Measurements from ENCODE around the gene PHF14.

The PHF14 gene

GRCh38 chr7:11203224-11203623, 229.6 kb downstream of the PHF14 start:
- no peak for DNase-seq (ENCODE audit: low spot score in 2 of 2)
- H3K4me1 ChIP-seq = peaks cover 8% of the 10 kb centered on the region
- no peaks in the 10 kb centered on the region for H3K36me3 ChIP-seq (replicated peaks)
- no peak overlapping the region for H3K4me3 ChIP-seq
- H3K27me3 ChIP-seq (ENCODE audit: low read depth) = no peaks in the 10 kb centered on the region
- no peaks in the 10 kb centered on the region for H3K9me3 ChIP-seq
- in situ Hi-C loops (cut with MboI; ENCODE audit: low sequenced_read_pairs) = no loop called here

GRCh38 chr7:11203683-11204082, 230.0 kb downstream of the PHF14 start:
- in situ Hi-C loops (cut with MboI; ENCODE audit: low sequenced_read_pairs) = no loop called here
- Histone ChIP-seq H3K4me1 (peaks cover 8% of the 10 kb centered on the region), H3K4me3 (no peak overlapping the region), H3K9me3 (no peaks in the 10 kb centered on the region), H3K36me3 (replicated peaks) (no peaks in the 10 kb centered on the region), H3K27me3 (ENCODE audit: low read depth) (no peaks in the 10 kb centered on the region)
- DNase-seq (ENCODE audit: low spot score in 2 of 2) = no peak

- no peak for DNase-seq (ENCODE audit: low spot score in 2 of 2)
- no peaks in the 10 kb centered on the region; the same call in 1 of the 2 replicates for H3K4me1 ChIP-seq
- no peaks in the 10 kb centered on the region for H3K9me3 ChIP-seq
These were observed 232.7 kb downstream of the PHF14 start for GRCh38 chr7:11206177-11206899.

GRCh38 chr7:11207565-11207964, 233.9 kb downstream of the PHF14 start:
- Histone ChIP-seq H3K27me3 (ENCODE audit: low read depth) (no peaks in the 10 kb centered on the region), H3K4me1 (peaks cover 4% of the 10 kb centered on the region), H3K36me3 (replicated peaks) (no peaks in the 10 kb centered on the region), H3K4me3 (no peak overlapping the region), H3K9me3 (no peaks in the 10 kb centered on the region)
- in situ Hi-C loops (cut with MboI; ENCODE audit: low sequenced_read_pairs) = no loop called here
- DNase-seq (ENCODE audit: low spot score in 2 of 2) = no peak

More at GRCh38 chr7:11206177-11206899, 232.7 kb downstream of the PHF14 start:
- H3K27me3 ChIP-seq (ENCODE audit: low read depth) = no peaks in the 10 kb centered on the region
- H3K4me3 ChIP-seq = no peak overlapping the region
- in situ Hi-C loops (cut with MboI; ENCODE audit: low sequenced_read_pairs) = no loop called here
- no peaks in the 10 kb centered on the region for H3K36me3 ChIP-seq (replicated peaks)

- in situ Hi-C loops (cut with MboI; ENCODE audit: low sequenced_read_pairs) = no loop called here
These were observed 235.3 kb downstream of the PHF14 start for GRCh38 chr7:11208883-11209465.

GRCh38 chr7:11210374-11210773, 236.7 kb downstream of the PHF14 start:
- Histone ChIP-seq H3K4me1 (peaks cover 14% of the 10 kb centered on the region), H3K36me3 (replicated peaks) (no peaks in the 10 kb centered on the region), H3K27me3 (ENCODE audit: low read depth) (no peaks in the 10 kb centered on the region), H3K9me3 (no peaks in the 10 kb centered on the region), H3K4me3 (no peak overlapping the region)
- no peak for DNase-seq (ENCODE audit: low spot score in 2 of 2)
- in situ Hi-C loops (cut with MboI; ENCODE audit: low sequenced_read_pairs) = no loop called here

More at GRCh38 chr7:11208883-11209465, 235.3 kb downstream of the PHF14 start:
- no peak overlapping the region for H3K4me3 ChIP-seq
- no peaks in the 10 kb centered on the region for H3K36me3 ChIP-seq (replicated peaks)
- peaks cover 14% of the 10 kb centered on the region for H3K4me1 ChIP-seq
- DNase-seq (ENCODE audit: low spot score in 2 of 2) = no peak
- H3K9me3 ChIP-seq = no peaks in the 10 kb centered on the region
- H3K27me3 ChIP-seq (ENCODE audit: low read depth) = no peaks in the 10 kb centered on the region

- H3K4me1 ChIP-seq = peaks cover 14% of the 10 kb centered on the region
- no peaks in the 10 kb centered on the region for H3K27me3 ChIP-seq (ENCODE audit: low read depth)
- DNase-seq (ENCODE audit: low spot score in 2 of 2) = peak; percentile 68 to 74
- H3K4me3 ChIP-seq = no peak overlapping the region
- H3K9me3 ChIP-seq = no peaks in the 10 kb centered on the region
- H3K36me3 ChIP-seq (replicated peaks) = no peaks in the 10 kb centered on the region
- in situ Hi-C loops (cut with MboI; ENCODE audit: low sequenced_read_pairs) = no loop called here
These were observed 238.5 kb downstream of the PHF14 start for GRCh38 chr7:11212080-11212711.

GRCh38 chr7:11212816-11213215, 239.1 kb downstream of the PHF14 start:
- peak; percentile 34 to 80 for DNase-seq (ENCODE audit: low spot score in 2 of 2)
- in situ Hi-C loops (cut with MboI; ENCODE audit: low sequenced_read_pairs) = no loop called here
- Histone ChIP-seq H3K27me3 (ENCODE audit: low read depth) (no peaks in the 10 kb centered on the region), H3K4me3 (no peak overlapping the region), H3K9me3 (no peaks in the 10 kb centered on the region), H3K36me3 (replicated peaks) (no peaks in the 10 kb centered on the region), H3K4me1 (peaks cover 14% of the 10 kb centered on the region)

GRCh38 chr7:11213266-11213665, 239.6 kb downstream of the PHF14 start:
- Histone ChIP-seq H3K9me3 (no peaks in the 10 kb centered on the region), H3K4me3 (no peak overlapping the region), H3K4me1 (peaks cover 14% of the 10 kb centered on the region), H3K27me3 (ENCODE audit: low read depth) (no peaks in the 10 kb centered on the region; the same call in 1 of the 2 replicates), H3K36me3 (replicated peaks) (no peaks in the 10 kb centered on the region)
- DNase-seq (ENCODE audit: low spot score in 2 of 2) = no peak
- in situ Hi-C loops (cut with MboI; ENCODE audit: low sequenced_read_pairs) = no loop called here

- H3K4me3 ChIP-seq = no peak overlapping the region
- peaks cover 14% of the 10 kb centered on the region for H3K4me1 ChIP-seq
- no peaks in the 10 kb centered on the region for H3K9me3 ChIP-seq
- no peak for DNase-seq (ENCODE audit: low spot score in 2 of 2)
- H3K36me3 ChIP-seq (replicated peaks) = no peaks in the 10 kb centered on the region
- no peaks in the 10 kb centered on the region; the same call in 1 of the 2 replicates for H3K27me3 ChIP-seq (ENCODE audit: low read depth)
- in situ Hi-C loops (cut with MboI; ENCODE audit: low sequenced_read_pairs) = no loop called here
These were observed 242.6 kb downstream of the PHF14 start for GRCh38 chr7:11216276-11216675.

- H3K9me3 ChIP-seq = no peaks in the 10 kb centered on the region
- peaks cover 5% of the 10 kb centered on the region for H3K4me1 ChIP-seq
- no peaks in the 10 kb centered on the region; the same call in 1 of the 2 replicates for H3K27me3 ChIP-seq (ENCODE audit: low read depth)
- H3K4me3 ChIP-seq = no peak overlapping the region
- no peaks in the 10 kb centered on the region for H3K36me3 ChIP-seq (replicated peaks)
- no peak for DNase-seq (ENCODE audit: low spot score in 2 of 2)
- in situ Hi-C loops (cut with MboI; ENCODE audit: low sequenced_read_pairs) = no loop called here
These were observed 244.3 kb downstream of the PHF14 start for GRCh38 chr7:11217848-11218565.

All from HAP-1 (cell line).